IMR-90 (cell line): ENCODE data around the gene ADAMTS12. TPM values are rescaled to one million over a fixed set of nuclear protein-coding genes. Genes with fewer than 3 reads are reported as not detected.

Source experiments
- ATAC-seq: fragments of 200-7000 bp; cut with Tn5 transposase; 2 replicates; pipeline ENCODE4 v1.9.1; 2020; ENCODE audit warnings: low read depth, mild to moderate bottlenecking, moderate library complexity
- BruUV-seq: library from RNA; stranded (reverse); fragments of 400-500 nt; replicated peaks from 2 replicates; lab custom pipeline; 2021; lab: Mats Ljungman, UMichigan
- CTCF ChIA-PET: fragments of 300-600 bp; formaldehyde crosslinking; extraction: SDS; loops from one replicate; lab custom pipeline; 2021; ENCODE audit warnings: antibody characterized with exemption; lab: Yijun Ruan, JAX
- POLR2A ChIA-PET: fragments of 300-600 bp; sonication (Branson Sonifier 250); formaldehyde crosslinking; loops from one replicate; lab custom pipeline; 2022; ENCODE audit warnings: antibody characterized with exemption; ENCODE audit not compliant: unreplicated experiment; lab: Charles Lee
- DNase-seq: peaks from one replicate; pipeline ENCODE4 v3.0.0; 2013
- H2AFZ ChIP-seq: replicated peaks from 2 replicates; pipeline ENCODE3; 2013; ENCODE audit warnings: low read length, mild to moderate bottlenecking; ENCODE audit not compliant: poor library complexity
- H2AK5ac ChIP-seq: 2 replicates; pipeline ENCODE4 v1.6.1; 2013; ENCODE audit warnings: low read depth, low read length, inconsistent platforms
- H2AK9ac ChIP-seq: replicated peaks from 2 replicates; pipeline ENCODE3; 2013; ENCODE audit warnings: mild to moderate bottlenecking, low read depth, low read length, moderate library complexity; ENCODE audit not compliant: poor library complexity
- H2BK120ac ChIP-seq: 2 replicates; pipeline ENCODE4 v1.6.1; 2013; ENCODE audit warnings: low read depth, low read length, inconsistent platforms
- H2BK15ac ChIP-seq: 3 replicates; pipeline ENCODE4 v1.6.1; 2013; ENCODE audit warnings: low read depth, low read length, inconsistent platforms
- H2BK20ac ChIP-seq: 2 replicates; pipeline ENCODE4 v1.6.1; 2013; ENCODE audit warnings: low read depth, mild to moderate bottlenecking, inconsistent platforms, low read length, moderate library complexity
- H2BK5ac ChIP-seq: 2 replicates; pipeline ENCODE4 v1.6.1; 2013; ENCODE audit warnings: mild to moderate bottlenecking, low read depth, low read length, inconsistent platforms; ENCODE audit not compliant: poor library complexity, severe bottlenecking
- H3K14ac ChIP-seq: replicated peaks from 2 replicates; pipeline ENCODE4 v1.6.1; 2013; ENCODE audit warnings: low read depth, low read length, inconsistent platforms
- H3K18ac ChIP-seq: 2 replicates; pipeline ENCODE4 v1.6.1; 2013; ENCODE audit warnings: low read depth, low read length, control low read depth
- H3K23ac ChIP-seq: 2 replicates; pipeline ENCODE4 v1.6.1; 2013; ENCODE audit warnings: low read depth, low read length, inconsistent platforms
- H3K27ac ChIP-seq: 2 replicates; pipeline ENCODE4 v1.5.1; 2013; ENCODE audit warnings: mild to moderate bottlenecking, control low read depth, low read length; ENCODE audit not compliant: insufficient read depth
- H3K27me3 ChIP-seq: 2 replicates; pipeline ENCODE4 v1.6.1; 2013; ENCODE audit warnings: low read length; ENCODE audit not compliant: control insufficient read depth, insufficient read depth
- H3K36me3 ChIP-seq: 2 replicates; pipeline ENCODE4 v1.6.1; 2013; ENCODE audit warnings: low read length, mixed read lengths; ENCODE audit not compliant: control insufficient read depth, insufficient read depth
- H3K4ac ChIP-seq: 2 replicates; pipeline ENCODE4 v1.6.1; 2013; ENCODE audit warnings: low read depth, low read length, inconsistent platforms
- H3K4me1 ChIP-seq: 2 replicates; pipeline ENCODE4 v1.6.1; 2013; ENCODE audit warnings: low read length, mixed read lengths; ENCODE audit not compliant: control insufficient read depth, insufficient read depth
- H3K4me2 ChIP-seq: 2 replicates; pipeline ENCODE4 v1.6.1; 2013; ENCODE audit warnings: low read depth, mild to moderate bottlenecking, control low read depth, low read length, moderate library complexity
- H3K4me3 ChIP-seq: 2 replicates; pipeline ENCODE4 v1.5.1; 2013; ENCODE audit warnings: low read depth, mild to moderate bottlenecking, control low read depth, low read length, moderate library complexity; ENCODE audit not compliant: insufficient read depth
- H3K56ac ChIP-seq: 2 replicates; pipeline ENCODE4 v1.6.1; 2013; ENCODE audit warnings: low read length, inconsistent platforms; ENCODE audit not compliant: insufficient read depth; ENCODE audit errors: extremely low read depth
- H3K79me1 ChIP-seq, 2 experiments: 2 replicates each; pipeline ENCODE4 v1.6.1; 2013; ENCODE audit warnings: low read length in 2 of 2, inconsistent platforms in 1 of 2, low read depth in 1 of 2
- H3K9ac ChIP-seq: 2 replicates; pipeline ENCODE4 v1.6.1; 2013; ENCODE audit warnings: low read depth, low read length, control low read depth
- H3K9me1 ChIP-seq: 2 replicates; pipeline ENCODE4 v1.6.1; 2013; ENCODE audit warnings: low read length, inconsistent platforms; ENCODE audit not compliant: insufficient read depth
- H3K9me3 ChIP-seq: 2 replicates; pipeline ENCODE4 v1.6.1; 2013; ENCODE audit warnings: low read length; ENCODE audit not compliant: control insufficient read depth, insufficient read depth
- H4K20me1 ChIP-seq: 2 replicates; pipeline ENCODE4 v1.6.1; 2013; ENCODE audit warnings: low read length, inconsistent platforms; ENCODE audit not compliant: insufficient read depth
- H4K5ac ChIP-seq: 2 replicates; pipeline ENCODE4 v1.6.1; 2013; ENCODE audit warnings: mild to moderate bottlenecking, low read depth, low read length, control low read depth
- H4K8ac ChIP-seq, 2 experiments: 2 replicates each; pipeline ENCODE4 v1.6.1; 2013; ENCODE audit warnings: low read depth in 2 of 2, low read length in 2 of 2, control low read depth in 1 of 2, inconsistent platforms in 1 of 2
- H4K91ac ChIP-seq: 2 replicates; pipeline ENCODE4 v1.6.1; 2013; ENCODE audit warnings: low read depth, low read length, inconsistent platforms; ENCODE audit not compliant: insufficient read depth
- ELK1 ChIP-seq: fragments of 150-350 bp; IDR thresholded peaks from 2 replicates; pipeline ENCODE4 v1.6.1; 2016; ENCODE audit warnings: low read depth, mild to moderate bottlenecking, low read length, moderate library complexity, borderline replicate concordance
- WGBS, 2 experiments: methylation state at CpG; one replicate each; pipeline versions ENCODE4 v1.1.5 to v1.1.7; 2013; ENCODE audit warnings: missing lambda C conversion rate in 2 of 2; ENCODE audit not compliant: insufficient read length in 1 of 2; ENCODE audit errors: extremely low coverage in 2 of 2; 5-methylcytosine and 5-hydroxymethylcytosine counted together
- dilution Hi-C: fragments of 300-500 bp; cut with HindIII; formaldehyde crosslinking; loops from one replicate; pipeline ENCODE4 v1.14.3; 2018; ENCODE audit warnings: low sequenced_read_pairs; ENCODE audit not compliant: unreplicated experiment
- in situ Hi-C: fragments of 300-500 bp; cut with MboI; formaldehyde crosslinking; loops from 3 replicates; pipeline ENCODE4 v1.14.3; 2019; ENCODE audit warnings: low sequenced_read_pairs, inconsistent platforms, mixed read lengths
- intact Hi-C: fragments of 100-400 bp; cut with micrococcal nuclease; formaldehyde crosslinking; loops from 2 replicates; pipeline ENCODE4 v1.10.0; 2022
- polyA plus RNA-seq, 3 experiments: library from polyadenylated mRNA; depleted of rRNA; stranded (reverse); fragments of >200 nt; gene quantifications; 2 replicates each; pipeline ENCODE4 v1.2.3, GENCODE V29; 2012; ENCODE audit warnings: low replicate concordance in 1 of 3
- total RNA-seq: library from RNA; depleted of rRNA; stranded (reverse); fragments of >200 nt; gene quantifications from 2 replicates; pipeline ENCODE4 v1.2.3, GENCODE V29; 2012

The ADAMTS12 gene
- total and polyA plus RNA-seq, 2 of the 4 experiments (the other 2 are of a cell fraction): 27.3 to 51.3 TPM

GRCh38 chr5:33539212-33539611, 352.6 kb downstream of the ADAMTS12 start:
- H2BK15ac ChIP-seq: no peak overlapping the region
- no peaks in the 10 kb centered on the region for H3K27me3 ChIP-seq
- H2BK120ac ChIP-seq: no peak overlapping the region
- H2AK5ac ChIP-seq: no peak overlapping the region
- no peak overlapping the region for H4K5ac ChIP-seq
- TF ChIP-seq ELK1: no peak
- dilution Hi-C loops (no loop called here), intact Hi-C loops (no loop called here), in situ Hi-C loops (no loop called here)
- DNase-seq (peak; percentile 20), ATAC-seq (no peak)
- H3K56ac ChIP-seq: no peak overlapping the region
- H3K27ac ChIP-seq: no peak overlapping the region
- H3K79me1 ChIP-seq: no peaks in the 10 kb centered on the region
- no peak overlapping the region for H2AK9ac ChIP-seq
- H3K14ac ChIP-seq: no peak overlapping the region
- WGBS, 2 experiments: no CpG with 5 or more reads among the region's 1 CpG
- no peak overlapping the region for H2BK20ac ChIP-seq
- no peaks in the 10 kb centered on the region for H4K20me1 ChIP-seq
- no peak overlapping the region for H3K4me3 ChIP-seq
- H4K91ac ChIP-seq: no peak overlapping the region
- H3K36me3 ChIP-seq: no peaks in the 10 kb centered on the region; the same call in 1 of the 2 replicates
- BruUV-seq: no TSS peak
- no peak overlapping the region for H2AFZ ChIP-seq
- no peak overlapping the region for H2BK5ac ChIP-seq
- POLR2A ChIA-PET: no interaction called here
- H3K18ac ChIP-seq: no peak overlapping the region
- no peak overlapping the region for H3K4me2 ChIP-seq
- H3K4ac ChIP-seq: no peak overlapping the region
- no peak overlapping the region for H3K9ac ChIP-seq
- no peaks in the 10 kb centered on the region; the same call in 1 of the 2 replicates for H3K9me1 ChIP-seq
- no peaks in the 10 kb centered on the region for H3K9me3 ChIP-seq
- no peak overlapping the region for H3K23ac ChIP-seq
- no peak overlapping the region for H4K8ac ChIP-seq
- CTCF ChIA-PET: no interaction called here
- no peaks in the 10 kb centered on the region for H3K4me1 ChIP-seq
